ENCODE measurements around the gene BLOC1S6.
"Not testable (repeated sequence)": the region's sequence is repeated elsewhere in the genome, so short reads cannot be mapped to it uniquely, and the experiment has no call there.

Gene BLOC1S6

DNA sequence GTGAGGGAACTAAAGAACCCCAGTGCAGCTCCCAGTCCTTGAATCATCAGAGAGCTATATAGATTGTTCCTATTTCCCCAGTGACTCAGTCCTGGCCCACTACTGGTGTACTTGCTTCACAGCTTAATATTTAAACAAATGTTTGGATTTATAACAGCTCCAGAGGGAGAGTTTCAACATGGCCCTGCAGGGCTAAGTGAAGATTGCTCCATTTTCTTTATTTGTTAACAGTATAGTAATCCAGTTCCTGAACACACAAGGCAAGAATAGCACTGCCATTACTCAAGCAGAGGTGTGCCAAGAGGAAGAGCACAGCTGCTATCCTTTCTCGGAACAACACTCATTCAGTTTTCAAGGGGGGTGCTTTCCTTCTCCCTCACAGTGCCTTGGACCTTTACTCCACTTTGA lies 54.2 kb downstream of the BLOC1S6 start:
- DNase-seq (ENCODE audit: low read depth), result no peak

DNA sequence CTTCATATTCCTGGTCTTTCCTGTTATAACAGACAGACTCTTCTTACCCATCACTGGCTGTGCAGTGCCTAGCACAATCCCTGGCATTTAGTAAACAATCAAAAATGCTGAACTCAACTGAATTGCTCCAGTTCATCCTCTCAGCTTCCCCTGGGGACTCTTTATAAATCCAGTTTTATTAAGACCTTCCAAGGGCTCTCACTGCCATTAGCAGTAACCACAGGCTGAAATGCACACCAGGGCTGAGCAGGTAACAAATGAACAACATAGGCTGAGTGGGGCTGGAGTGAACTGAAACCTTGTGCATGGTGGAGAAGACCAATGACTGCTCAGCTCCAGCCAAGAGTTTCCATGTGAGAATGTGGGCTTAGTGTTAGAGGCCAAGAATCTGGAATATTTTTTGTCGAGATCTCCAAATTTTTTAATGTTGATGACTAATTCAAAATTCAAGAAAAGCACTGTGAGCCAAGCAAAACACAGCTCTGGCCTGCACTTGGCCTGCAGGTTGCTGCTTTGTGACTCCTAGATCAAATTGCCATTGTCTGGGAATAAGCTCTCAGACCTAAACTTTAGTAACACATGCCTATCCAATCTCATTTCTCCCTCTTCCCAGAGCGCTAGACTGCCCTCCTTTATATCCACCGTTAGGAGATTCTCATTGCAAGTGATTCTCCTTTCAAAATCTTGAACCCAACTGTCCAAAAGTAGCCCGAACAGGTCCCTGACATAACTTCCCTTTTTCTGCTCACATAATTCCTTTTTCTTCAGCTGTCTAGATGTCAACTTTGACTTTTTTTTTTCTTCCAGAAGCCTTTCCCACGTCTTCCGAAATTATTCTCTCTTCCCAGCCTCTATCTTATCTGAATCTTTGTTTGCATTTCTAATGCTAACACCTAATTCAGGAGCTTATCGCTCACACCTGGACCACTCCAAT lies 55.1 kb downstream of the BLOC1S6 start:
- no peak for DNase-seq (ENCODE audit: low read depth)

DNA sequence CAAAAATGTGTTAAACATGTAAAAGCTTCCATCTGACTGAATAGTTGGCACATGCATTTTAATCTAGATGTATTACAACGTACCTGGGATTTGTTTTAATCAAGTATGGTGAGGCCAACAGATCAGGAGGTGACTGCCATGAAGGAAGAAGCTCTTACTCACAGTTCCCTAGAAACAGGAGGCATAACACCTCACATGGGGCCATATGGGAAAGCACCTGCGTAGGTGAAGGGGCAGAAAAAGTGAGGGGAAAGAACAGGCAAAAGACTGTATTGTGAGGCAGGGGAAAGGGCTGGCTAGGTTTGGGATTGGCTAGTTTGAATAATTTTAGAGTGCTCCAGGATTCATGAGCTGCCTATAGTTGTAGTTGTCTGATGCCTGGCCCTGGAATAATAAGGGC lies 57.3 kb downstream of the BLOC1S6 start:
- no peak for DNase-seq (ENCODE audit: low read depth)

DNA sequence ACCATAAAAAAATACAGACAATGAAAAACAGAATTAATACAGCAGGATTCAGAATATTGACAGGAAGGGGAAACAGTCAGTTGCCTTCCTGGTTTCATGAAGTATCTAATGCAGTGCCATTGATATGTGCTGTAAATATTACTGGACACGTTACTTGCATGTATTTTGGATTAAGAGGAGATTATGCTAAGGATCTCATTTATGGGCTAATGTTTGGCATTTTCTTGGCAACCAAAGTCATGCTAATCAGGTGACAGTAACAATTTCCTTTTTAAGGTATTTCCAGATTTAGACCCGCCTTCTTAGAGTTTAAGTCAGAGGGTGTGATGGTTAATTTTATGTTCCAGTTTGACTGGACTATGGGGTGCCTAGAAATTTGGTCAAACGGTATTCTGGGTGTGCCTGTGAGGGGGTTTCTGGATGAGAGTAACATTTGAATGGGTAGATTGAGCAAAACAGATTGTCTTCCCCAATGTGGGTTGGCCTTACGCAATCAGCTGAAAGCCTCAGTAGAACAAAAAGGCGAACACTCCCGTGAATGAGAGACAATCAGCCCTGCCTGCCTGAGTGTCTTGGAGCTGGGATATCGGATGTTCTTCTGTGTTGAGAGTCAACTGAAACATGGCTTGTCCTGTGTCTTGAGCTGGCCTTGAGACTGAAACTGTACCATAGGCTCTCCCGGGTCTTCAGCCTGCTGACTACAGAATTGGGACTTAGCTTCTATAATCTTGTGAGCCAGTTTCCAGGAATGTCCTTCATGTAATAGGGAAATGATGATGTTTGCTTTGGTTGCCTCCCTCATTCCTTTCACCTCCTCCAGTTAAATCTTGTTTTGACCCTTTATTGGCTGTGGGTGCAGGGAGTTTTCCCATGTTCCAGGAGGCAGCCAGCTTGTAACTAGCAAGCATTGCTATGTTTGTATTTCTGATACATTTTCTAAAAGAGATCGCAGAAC lies 58.1 kb downstream of the BLOC1S6 start:
- DNase-seq (ENCODE audit: low read depth), result no peak

DNA sequence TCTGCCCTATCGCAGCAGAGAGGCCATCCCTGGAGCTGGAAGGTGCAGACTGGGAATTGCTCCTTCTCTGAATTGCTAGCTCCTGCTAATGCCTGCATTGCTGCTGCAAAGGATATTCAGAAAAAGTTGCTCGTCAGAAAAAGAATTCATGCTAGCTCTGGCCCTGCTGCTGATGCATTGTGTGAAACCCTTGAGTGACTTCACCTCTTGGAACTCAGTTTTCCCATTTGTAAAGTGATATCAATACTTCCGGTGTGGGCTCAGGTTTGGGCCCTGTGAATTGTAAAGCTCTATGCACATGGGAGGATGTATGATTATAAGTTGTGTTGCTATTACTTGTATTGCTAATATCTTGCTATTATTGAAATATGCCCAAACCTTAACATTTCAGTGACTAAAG lies 59.0 kb downstream of the BLOC1S6 start:
- no peak for DNase-seq (ENCODE audit: low read depth)

DNA sequence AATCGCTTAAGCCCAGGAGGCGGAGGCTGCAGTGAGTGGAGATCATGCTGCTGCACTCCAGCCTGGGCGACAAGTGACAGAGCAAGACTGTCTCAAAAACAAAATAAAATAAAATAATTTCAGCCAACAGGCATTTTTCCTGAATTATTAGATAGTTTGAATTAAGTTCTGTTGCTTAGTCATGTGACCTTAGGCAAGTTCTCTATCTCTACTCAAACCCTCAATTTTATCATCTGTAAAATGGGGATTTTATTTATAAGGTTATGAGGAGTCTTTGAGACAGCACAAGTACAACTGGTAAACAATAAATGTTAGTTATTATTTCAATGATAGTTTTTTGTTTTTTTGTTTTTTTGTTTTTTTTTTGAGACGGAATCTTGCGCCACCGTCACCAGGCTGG lies 60.6 kb downstream of the BLOC1S6 start:
- no peak for DNase-seq (ENCODE audit: low read depth)

DNA sequence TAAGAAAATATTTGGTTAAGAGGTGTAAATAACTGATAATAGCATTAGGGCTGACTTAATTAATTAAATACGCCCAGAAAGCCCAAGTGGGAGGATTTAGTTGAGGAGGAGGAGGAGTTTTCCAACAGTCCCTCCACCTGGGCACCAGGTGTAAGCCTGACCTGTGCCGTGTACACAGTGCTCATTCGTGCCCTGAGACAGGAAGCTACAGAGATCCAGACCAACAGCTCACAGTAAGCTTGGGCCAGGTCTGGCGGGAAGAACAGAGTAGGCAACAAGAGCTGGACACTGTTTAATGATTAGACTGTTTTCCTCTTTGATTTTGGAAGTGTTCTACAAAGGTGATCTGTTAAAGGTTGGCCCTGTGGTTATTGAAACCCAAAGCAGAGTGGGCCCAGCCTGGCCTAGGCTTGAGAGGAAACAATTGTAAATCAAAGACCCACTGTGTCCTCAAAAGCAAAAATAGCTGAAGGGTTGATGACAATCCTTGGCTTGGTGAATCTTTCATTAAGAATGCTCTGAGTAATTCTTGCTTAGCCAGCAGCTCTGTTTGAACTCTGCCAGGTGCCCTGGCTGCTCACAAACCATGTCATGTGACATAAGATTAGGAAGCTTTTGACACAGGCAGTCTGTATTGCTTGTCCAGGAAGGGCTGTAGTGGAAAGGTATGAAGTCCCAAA lies 61.5 kb downstream of the BLOC1S6 start:
- no peak for DNase-seq (ENCODE audit: low read depth)

DNA sequence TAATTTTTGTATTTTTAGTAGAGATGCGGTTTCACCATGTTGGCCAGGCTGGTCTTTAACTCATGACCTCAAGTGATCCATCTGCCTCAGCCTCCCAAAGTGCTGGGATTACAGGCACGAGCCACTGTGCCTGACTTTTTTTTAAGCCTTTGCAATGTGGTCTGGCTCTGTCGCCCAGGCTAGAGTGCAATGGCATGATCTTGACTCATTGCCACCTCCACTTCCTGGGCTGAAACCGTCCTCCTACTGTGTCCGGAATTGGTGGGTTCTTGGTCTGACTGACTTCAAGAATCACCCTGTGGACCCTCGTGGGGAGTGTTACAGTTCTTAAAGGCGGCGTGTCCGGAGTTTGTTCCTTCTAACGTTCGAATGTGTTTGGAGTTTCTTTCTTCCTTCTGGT lies 62.8 kb downstream of the BLOC1S6 start:
- DNase-seq (ENCODE audit: low read depth), result not testable (repeated sequence)

DNA sequence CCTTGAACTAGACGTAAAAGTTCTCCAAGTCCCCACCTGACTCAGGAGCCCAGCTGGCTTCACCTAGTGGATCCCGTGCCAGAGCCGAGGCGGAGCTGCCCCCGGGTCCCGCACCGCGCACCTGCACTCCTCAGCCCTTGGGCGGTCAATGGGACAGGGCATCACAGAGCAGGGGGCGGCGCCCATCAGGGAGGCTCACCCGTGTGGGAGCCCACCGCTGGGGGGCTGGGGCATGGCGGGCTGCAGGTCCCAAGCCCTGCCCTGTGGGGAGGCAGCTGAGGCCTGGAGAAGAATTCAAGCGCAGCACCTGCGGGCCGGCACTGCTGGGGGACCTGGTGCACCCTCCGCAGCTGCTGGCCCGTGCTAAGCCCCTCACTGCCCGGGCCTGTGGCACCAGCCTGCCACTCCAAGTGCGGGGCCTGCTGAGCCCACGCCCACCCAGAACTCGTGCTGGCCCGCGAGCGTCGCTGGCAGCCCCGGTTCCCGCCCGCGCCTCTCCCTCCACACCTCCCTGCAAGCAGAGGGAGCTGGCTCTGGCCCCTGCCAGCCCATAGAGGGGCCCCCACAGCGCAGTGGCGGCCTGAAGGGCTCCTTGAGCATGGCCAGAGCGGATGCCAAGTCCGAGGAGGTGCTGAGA lies 63.8 kb downstream of the BLOC1S6 start:
- DNase-seq (ENCODE audit: low read depth), result no peak

DNA sequence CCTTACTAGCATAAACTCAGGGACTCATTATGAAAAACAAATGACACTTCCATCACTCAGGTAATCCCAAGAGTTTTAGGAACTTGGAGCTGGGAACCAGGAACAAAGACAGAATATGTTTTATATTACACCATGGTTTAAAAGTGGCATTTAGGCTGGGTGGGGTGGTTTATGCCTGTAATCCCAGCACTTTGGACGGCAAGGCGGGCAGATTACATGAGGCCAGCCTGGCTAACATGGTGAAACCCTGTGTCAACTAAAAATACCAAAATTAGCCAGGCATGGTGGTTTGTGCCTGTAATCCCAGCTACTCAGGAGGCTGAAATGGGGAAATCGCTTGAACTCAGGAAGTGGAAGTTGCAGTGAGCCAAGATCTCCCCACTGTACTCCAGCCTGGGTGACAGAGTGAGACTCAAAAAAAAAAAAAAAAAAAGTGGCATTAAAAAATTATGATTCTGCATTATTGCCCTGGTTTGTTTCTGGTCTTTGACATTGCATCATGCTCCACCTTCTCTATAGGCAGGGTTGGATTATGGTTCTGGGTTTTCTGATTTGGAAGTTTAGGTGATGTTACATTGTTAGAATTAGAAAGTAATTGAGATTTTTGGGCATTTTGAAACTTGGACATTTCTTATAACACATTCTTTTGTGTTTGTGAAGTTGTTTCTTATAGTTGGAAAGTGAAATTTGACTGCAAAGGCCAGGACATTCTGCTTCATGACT lies 66.7 kb downstream of the BLOC1S6 start:
- DNase-seq (ENCODE audit: low read depth), result no peak

DNA sequence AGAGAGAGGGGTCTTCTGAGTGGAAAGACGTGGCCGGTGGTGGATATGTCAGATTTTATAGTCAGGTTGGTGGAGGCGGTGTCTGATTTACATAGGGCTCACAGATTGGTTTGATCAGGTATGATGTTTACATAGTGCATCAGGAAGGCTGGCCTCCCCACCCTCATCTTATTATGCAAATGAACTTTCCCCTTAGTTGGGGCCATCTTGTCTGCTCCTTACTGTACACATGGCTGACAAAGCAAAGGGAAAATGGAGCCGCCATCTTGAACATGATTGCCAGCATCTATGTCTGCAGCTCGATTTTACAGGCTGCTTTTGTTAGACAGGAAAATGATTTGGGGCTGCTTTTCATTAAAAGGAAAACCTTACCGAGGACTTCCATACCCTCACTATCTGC lies 67.6 kb downstream of the BLOC1S6 start:
- DNase-seq (ENCODE audit: low read depth), result no peak

DNA sequence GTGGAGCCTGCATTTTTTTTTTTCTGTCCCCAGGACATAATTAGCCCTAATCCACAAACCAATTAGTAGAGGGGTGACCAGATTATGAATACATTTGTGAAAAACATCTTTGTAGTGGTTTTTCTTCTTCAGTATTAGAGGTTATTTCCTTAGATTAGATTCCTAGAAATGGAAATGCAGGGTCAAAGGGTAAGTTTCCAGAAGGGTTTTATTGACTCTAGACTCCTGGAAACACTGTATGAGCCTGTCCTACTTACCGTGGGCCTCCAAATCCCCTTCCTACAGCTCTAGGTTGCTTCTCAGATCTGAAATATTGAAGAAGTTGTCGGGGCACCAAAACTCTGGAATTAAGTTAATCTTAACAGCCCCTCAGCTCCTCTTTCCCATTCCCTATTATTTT lies 70.1 kb downstream of the BLOC1S6 start:
- no peak for DNase-seq (ENCODE audit: low read depth)

DNA sequence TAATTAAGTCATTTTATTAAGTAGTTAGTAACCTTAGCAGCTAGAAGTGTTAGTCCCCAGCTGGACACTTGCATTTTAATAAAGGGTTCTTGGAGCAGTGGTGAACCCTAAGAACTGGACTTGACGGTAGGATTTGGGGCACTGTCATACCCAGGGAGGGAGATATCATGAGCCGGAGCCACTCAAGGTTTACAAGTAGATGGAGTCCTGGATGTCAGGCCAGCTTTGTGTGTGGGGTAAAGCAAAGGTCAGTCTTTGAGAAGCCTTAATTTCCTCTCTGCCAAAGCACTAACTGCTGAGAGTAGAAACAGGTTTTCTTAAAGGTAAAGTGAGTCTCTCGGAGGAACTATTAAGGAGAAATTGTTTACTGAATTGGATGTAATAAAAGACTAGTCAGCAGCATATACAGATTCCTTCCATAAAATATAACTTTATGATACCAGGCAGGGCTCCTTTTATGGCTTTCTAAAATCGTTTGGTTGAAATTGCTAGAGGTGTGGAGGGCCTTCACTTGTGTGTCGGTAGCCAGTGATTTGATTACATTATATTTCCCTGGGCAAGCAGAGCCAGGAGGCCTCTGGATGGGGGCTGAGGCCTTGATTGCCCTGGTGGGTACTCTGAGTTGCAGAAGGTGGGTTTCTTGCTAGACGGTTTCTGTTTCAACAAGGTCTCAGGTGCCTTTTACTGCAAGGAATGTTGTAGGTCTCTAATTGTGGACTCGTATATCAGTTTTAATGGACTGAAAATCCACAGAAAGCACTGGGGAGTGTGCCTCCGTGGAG lies 70.8 kb downstream of the BLOC1S6 start:
- no peak for DNase-seq (ENCODE audit: low read depth)
